ENCODE data around the gene ANGEL2. TPM values are rescaled to one million over a fixed set of nuclear protein-coding genes. Genes with fewer than 3 reads are reported as not detected.

ANGEL2 gene
- total RNA-seq, 1 experiment from 2014 or later, result 25.5 TPM

DNA sequence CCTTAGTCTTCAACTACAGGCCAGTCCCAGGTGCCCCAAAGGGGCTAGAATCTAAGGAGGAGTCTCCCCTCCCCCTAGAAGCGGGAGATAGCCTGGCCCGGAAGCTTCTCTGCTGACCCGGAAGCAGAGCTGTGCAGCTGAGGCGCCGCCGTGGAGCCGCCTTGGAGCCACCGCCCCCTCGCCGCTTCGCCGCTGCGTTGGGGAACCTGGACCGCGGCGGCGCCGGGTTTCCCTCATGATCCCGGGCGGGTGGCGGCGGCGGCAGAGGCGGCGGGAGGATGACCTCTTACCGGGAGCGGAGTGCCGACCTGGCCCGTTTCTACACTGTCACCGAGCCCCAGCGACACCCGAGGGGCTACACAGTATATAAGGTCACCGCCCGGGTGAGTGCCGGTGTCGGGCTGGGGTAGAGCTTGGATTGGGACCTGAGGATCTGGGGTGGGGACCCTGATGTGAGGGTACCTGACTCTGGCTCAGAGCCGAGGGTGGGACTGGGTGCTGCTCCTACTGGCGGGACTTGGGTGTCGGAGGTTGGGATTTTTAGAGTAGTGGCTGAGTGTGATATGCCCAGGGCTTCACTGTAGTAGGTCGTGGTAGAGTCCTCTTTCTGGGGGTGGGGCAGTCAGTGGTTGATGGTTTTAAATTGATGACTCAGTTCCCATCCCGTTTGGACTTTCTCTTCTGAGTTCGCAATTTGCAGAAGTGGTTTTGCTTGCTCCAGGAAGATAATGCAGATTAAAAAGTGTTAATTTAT is 35.6 kb upstream of the ANGEL2 start, which contains the start of gene RPS6KC1:
Gene RPS6KC1 (plus strand): TSS at position 115 of the 754 bp plus-strand sequence. CDS start 164 bp downstream, at position 279.
- no TSS peak for BruUV-seq (replicated peaks)
- peaks cover 49% of the 10 kb centered on the region for H3K79me2 ChIP-seq (ENCODE audit: insufficient read depth, low read length)
- no peak for TF ChIP-seq SP1 (IDR thresholded peaks at IDR 0.05; ENCODE audit: low read depth)
- no peak for TF ChIP-seq RAD21 (IDR thresholded peaks at IDR 0.05; ENCODE audit: low read depth)
- TF ChIP-seq, protein P1, sequence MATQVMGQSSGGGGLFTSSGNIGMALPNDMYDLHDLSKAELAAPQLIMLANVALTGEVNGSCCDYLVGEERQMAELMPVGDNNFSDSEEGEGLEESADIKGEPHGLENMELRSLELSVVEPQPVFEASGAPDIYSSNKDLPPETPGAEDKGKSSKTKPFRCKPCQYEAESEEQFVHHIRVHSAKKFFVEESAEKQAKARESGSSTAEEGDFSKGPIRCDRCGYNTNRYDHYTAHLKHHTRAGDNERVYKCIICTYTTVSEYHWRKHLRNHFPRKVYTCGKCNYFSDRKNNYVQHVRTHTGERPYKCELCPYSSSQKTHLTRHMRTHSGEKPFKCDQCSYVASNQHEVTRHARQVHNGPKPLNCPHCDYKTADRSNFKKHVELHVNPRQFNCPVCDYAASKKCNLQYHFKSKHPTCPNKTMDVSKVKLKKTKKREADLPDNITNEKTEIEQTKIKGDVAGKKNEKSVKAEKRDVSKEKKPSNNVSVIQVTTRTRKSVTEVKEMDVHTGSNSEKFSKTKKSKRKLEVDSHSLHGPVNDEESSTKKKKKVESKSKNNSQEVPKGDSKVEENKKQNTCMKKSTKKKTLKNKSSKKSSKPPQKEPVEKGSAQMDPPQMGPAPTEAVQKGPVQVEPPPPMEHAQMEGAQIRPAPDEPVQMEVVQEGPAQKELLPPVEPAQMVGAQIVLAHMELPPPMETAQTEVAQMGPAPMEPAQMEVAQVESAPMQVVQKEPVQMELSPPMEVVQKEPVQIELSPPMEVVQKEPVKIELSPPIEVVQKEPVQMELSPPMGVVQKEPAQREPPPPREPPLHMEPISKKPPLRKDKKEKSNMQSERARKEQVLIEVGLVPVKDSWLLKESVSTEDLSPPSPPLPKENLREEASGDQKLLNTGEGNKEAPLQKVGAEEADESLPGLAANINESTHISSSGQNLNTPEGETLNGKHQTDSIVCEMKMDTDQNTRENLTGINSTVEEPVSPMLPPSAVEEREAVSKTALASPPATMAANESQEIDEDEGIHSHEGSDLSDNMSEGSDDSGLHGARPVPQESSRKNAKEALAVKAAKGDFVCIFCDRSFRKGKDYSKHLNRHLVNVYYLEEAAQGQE (IDR thresholded peaks at IDR 0.05; ENCODE audit: low read depth), result no peak
- TF ChIP-seq FOSL1 (IDR thresholded peaks at IDR 0.05; ENCODE audit: low read depth), result 0 out of 2 replicates have a peak, but pooled peaks have one; percentile 14
- TF ChIP-seq, protein P2, sequence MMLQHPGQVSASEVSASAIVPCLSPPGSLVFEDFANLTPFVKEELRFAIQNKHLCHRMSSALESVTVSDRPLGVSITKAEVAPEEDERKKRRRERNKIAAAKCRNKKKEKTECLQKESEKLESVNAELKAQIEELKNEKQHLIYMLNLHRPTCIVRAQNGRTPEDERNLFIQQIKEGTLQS (IDR thresholded peaks at IDR 0.05), result no peak
- TF ChIP-seq CBX3 (IDR thresholded peaks at IDR 0.05; ENCODE audit: low read depth), result no peak
- no peak for TF ChIP-seq POLR2A (IDR thresholded peaks at IDR 0.05; ENCODE audit: borderline replicate concordance, extremely low read depth, insufficient read depth, insufficient read length)
- TF ChIP-seq ZNF274 (IDR thresholded peaks at IDR 0.05; ENCODE audit: low read depth, low read length), result no peak
- TF ChIP-seq JUND (IDR thresholded peaks at IDR 0.05), result no peak
- no peak; the same call in 1 of the 2 replicates for TF ChIP-seq SIN3A (IDR thresholded peaks at IDR 0.05; ENCODE audit: low read depth)
- no peak for TF ChIP-seq CEBPB (IDR thresholded peaks at IDR 0.05; ENCODE audit: low read depth)
- TF ChIP-seq, protein P3, sequence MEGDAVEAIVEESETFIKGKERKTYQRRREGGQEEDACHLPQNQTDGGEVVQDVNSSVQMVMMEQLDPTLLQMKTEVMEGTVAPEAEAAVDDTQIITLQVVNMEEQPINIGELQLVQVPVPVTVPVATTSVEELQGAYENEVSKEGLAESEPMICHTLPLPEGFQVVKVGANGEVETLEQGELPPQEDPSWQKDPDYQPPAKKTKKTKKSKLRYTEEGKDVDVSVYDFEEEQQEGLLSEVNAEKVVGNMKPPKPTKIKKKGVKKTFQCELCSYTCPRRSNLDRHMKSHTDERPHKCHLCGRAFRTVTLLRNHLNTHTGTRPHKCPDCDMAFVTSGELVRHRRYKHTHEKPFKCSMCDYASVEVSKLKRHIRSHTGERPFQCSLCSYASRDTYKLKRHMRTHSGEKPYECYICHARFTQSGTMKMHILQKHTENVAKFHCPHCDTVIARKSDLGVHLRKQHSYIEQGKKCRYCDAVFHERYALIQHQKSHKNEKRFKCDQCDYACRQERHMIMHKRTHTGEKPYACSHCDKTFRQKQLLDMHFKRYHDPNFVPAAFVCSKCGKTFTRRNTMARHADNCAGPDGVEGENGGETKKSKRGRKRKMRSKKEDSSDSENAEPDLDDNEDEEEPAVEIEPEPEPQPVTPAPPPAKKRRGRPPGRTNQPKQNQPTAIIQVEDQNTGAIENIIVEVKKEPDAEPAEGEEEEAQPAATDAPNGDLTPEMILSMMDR (IDR thresholded peaks at IDR 0.05 in 2 of 3, conservative IDR thresholded peaks at IDR 0.05 in 1 of 3; ENCODE audit: borderline replicate concordance in 1 of 3, insufficient read depth in 1 of 3, low read depth in 2 of 3, low read length in 2 of 3), result peak in 2 of 3 experiments; percentile 11 to 25; a peak in 1 of 6 replicates
- peak; percentile 76 for TF ChIP-seq EGR1 (IDR thresholded peaks at IDR 0.05; ENCODE audit: low read depth)
- TF ChIP-seq POLR2AphosphoS5 (IDR thresholded peaks at IDR 0.05; ENCODE audit: low read depth, low read length), result peak; percentile 76
- TF ChIP-seq SRF (IDR thresholded peaks at IDR 0.05; ENCODE audit: low read depth), result no peak
- no peak for TF ChIP-seq ELF1 (IDR thresholded peaks at IDR 0.05; ENCODE audit: borderline replicate concordance, low read depth)
- TF ChIP-seq TCF7L2 (IDR thresholded peaks at IDR 0.05; ENCODE audit: borderline replicate concordance, extremely low read depth, insufficient read depth, insufficient read length), result peak; percentile 51
- TF ChIP-seq ZFX (IDR thresholded peaks at IDR 0.05), result no peak
- TF ChIP-seq, protein P4, sequence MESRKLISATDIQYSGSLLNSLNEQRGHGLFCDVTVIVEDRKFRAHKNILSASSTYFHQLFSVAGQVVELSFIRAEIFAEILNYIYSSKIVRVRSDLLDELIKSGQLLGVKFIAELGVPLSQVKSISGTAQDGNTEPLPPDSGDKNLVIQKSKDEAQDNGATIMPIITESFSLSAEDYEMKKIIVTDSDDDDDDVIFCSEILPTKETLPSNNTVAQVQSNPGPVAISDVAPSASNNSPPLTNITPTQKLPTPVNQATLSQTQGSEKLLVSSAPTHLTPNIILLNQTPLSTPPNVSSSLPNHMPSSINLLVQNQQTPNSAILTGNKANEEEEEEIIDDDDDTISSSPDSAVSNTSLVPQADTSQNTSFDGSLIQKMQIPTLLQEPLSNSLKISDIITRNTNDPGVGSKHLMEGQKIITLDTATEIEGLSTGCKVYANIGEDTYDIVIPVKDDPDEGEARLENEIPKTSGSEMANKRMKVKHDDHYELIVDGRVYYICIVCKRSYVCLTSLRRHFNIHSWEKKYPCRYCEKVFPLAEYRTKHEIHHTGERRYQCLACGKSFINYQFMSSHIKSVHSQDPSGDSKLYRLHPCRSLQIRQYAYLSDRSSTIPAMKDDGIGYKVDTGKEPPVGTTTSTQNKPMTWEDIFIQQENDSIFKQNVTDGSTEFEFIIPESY (IDR thresholded peaks at IDR 0.05; ENCODE audit: extremely low read depth, insufficient replicate concordance, low read length), result no peak
- peak; percentile 70 for TF ChIP-seq YY1 (IDR thresholded peaks at IDR 0.05; ENCODE audit: extremely low read depth, insufficient replicate concordance, low read depth, low read length)

More for the DNA sequence above, 35.6 kb upstream of the ANGEL2 start, which contains the start of gene RPS6KC1:
- Histone ChIP-seq H3K4me2 (ENCODE audit: low read length) (peak within 1 kb of the TSS; percentile 83), H2AFZ (ENCODE audit: low read depth, low read length, poor library complexity, severe bottlenecking) (peak within 1 kb of the TSS; percentile 72), H3K4me3 (replicated peaks in 1 of 2; ENCODE audit: low read depth in 1 of 2, low read length in 2 of 2) (peak within 1 kb of the TSS; percentile 93), H3K9me2 (ENCODE audit: insufficient read depth) (no peaks in the 10 kb centered on the region), H3K27ac (ENCODE audit: low read depth, low read length) (peak within 1 kb of the TSS; percentile 60), H3K27me3 (ENCODE audit: insufficient read depth, low read length) (no peaks in the 10 kb centered on the region), H3K9me3 (ENCODE audit: control insufficient read depth in 1 of 2, insufficient read depth in 1 of 2, low read depth in 1 of 2, low read length in 2 of 2) (no peaks in the 10 kb centered on the region), H4K20me1 (ENCODE audit: insufficient read depth) (no peaks in the 10 kb centered on the region), H3K36me3 (ENCODE audit: control insufficient read depth in 1 of 2, insufficient read depth in 2 of 2, low read length in 2 of 2) (no peaks in the 10 kb centered on the region), H3K4me1 (ENCODE audit: control insufficient read depth in 1 of 2, insufficient read depth in 2 of 2, low read length in 2 of 2) (peaks cover 8 to 24% of the 10 kb centered on the region in 2 experiments; a peak in 3 of 4 replicates), H3K9ac (ENCODE audit: low read length) (peak within 1 kb of the TSS; percentile 70)
- POLR2A ChIA-PET, result interaction anchor here (0.6 kb wide), 1 partner anchor 19 kb away, joined by 3 read pairs; no protein-coding TSS in a partner anchor
- DNase-seq (ENCODE audit: low read depth, low spot score), result peak; percentile 50
- ATAC-seq, result peak; percentile 95
- RAD21 ChIA-PET (ENCODE audit: low non-redundant PET in 1 of 2, low total read pairs in 2 of 2, uncharacterized antibody in 2 of 2, unreplicated experiment in 2 of 2), result no interaction called here
- intact Hi-C loops (cut with micrococcal nuclease), result no loop called here
- CTCF ChIA-PET, result interaction anchor here (1.0 to 1.1 kb wide), 2 partner anchors 10 to 301 kb away, joined by 3 read pairs; no protein-coding TSS in a partner anchor

Data from HCT116 (cell line).